Neural cell (in vitro differentiated cells): Measurements from ENCODE around the gene ANKRD7.

Experiments used
- EP300 ChIP-seq: fragments of 450-650 bp; conservative IDR thresholded peaks from 2 replicates; pipeline ENCODE4 v1.6.1; 2014; ENCODE audit warnings: antibody characterized with exemption, mild to moderate bottlenecking, moderate library complexity; ENCODE audit not compliant: poor library complexity, severe bottlenecking
- EZH2 ChIP-seq: fragments of 200-600, 300-800 bp; shearing (Covaris generic), sonication (generic); IDR thresholded peaks from 2 replicates; pipeline ENCODE4 v1.6.1; 2014; ENCODE audit warnings: antibody characterized with exemption, low read length, borderline replicate concordance, mild to moderate bottlenecking; ENCODE audit not compliant: insufficient read depth, poor library complexity, severe bottlenecking
- MXI1 ChIP-seq: fragments of 450-650 bp; conservative IDR thresholded peaks from 2 replicates; pipeline ENCODE4 v1.6.1; 2014; ENCODE audit warnings: antibody characterized with exemption, mild to moderate bottlenecking; ENCODE audit not compliant: poor library complexity, severe bottlenecking
- POLR2AphosphoS5 ChIP-seq: IDR thresholded peaks from 2 replicates; pipeline ENCODE4 v1.6.1; 2012
- TF ChIP-seq, protein P1 (sequence below): IDR thresholded peaks from 2 replicates; pipeline ENCODE4 v1.6.1; 2012; ENCODE audit warnings: borderline replicate concordance
- TF ChIP-seq, protein P2 (sequence below): fragments of 450-650 bp; IDR thresholded peaks from 2 replicates; pipeline ENCODE4 v1.5.1; 2014; ENCODE audit warnings: antibody characterized with exemption, mild to moderate bottlenecking, moderate library complexity; ENCODE audit not compliant: poor library complexity, severe bottlenecking

DNA sequence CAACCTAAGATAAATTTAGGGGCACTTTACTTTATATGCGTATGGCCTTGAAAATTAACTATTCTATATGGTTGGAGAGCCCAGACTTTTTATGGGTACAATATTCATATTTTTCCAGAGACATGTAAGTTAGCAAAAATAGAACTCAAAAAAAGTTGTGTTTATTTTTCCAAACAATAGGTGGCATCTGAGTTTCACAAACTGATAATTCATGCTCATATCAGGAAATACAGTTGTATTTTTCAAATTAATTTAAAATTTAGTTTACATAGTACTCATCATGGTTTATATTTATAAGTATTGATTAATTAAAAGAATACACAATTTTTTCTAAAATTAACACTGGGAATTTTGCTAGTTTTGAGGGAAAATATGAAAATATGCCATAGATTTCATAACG lies 34.6 kb downstream of the ANKRD7 start:
- TF ChIP-seq MXI1 (no peak), EP300 (no peak), POLR2AphosphoS5 (no peak), EZH2 (no peak)
- TF ChIP-seq, protein P1, sequence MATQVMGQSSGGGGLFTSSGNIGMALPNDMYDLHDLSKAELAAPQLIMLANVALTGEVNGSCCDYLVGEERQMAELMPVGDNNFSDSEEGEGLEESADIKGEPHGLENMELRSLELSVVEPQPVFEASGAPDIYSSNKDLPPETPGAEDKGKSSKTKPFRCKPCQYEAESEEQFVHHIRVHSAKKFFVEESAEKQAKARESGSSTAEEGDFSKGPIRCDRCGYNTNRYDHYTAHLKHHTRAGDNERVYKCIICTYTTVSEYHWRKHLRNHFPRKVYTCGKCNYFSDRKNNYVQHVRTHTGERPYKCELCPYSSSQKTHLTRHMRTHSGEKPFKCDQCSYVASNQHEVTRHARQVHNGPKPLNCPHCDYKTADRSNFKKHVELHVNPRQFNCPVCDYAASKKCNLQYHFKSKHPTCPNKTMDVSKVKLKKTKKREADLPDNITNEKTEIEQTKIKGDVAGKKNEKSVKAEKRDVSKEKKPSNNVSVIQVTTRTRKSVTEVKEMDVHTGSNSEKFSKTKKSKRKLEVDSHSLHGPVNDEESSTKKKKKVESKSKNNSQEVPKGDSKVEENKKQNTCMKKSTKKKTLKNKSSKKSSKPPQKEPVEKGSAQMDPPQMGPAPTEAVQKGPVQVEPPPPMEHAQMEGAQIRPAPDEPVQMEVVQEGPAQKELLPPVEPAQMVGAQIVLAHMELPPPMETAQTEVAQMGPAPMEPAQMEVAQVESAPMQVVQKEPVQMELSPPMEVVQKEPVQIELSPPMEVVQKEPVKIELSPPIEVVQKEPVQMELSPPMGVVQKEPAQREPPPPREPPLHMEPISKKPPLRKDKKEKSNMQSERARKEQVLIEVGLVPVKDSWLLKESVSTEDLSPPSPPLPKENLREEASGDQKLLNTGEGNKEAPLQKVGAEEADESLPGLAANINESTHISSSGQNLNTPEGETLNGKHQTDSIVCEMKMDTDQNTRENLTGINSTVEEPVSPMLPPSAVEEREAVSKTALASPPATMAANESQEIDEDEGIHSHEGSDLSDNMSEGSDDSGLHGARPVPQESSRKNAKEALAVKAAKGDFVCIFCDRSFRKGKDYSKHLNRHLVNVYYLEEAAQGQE = no peak
- TF ChIP-seq, protein P2, sequence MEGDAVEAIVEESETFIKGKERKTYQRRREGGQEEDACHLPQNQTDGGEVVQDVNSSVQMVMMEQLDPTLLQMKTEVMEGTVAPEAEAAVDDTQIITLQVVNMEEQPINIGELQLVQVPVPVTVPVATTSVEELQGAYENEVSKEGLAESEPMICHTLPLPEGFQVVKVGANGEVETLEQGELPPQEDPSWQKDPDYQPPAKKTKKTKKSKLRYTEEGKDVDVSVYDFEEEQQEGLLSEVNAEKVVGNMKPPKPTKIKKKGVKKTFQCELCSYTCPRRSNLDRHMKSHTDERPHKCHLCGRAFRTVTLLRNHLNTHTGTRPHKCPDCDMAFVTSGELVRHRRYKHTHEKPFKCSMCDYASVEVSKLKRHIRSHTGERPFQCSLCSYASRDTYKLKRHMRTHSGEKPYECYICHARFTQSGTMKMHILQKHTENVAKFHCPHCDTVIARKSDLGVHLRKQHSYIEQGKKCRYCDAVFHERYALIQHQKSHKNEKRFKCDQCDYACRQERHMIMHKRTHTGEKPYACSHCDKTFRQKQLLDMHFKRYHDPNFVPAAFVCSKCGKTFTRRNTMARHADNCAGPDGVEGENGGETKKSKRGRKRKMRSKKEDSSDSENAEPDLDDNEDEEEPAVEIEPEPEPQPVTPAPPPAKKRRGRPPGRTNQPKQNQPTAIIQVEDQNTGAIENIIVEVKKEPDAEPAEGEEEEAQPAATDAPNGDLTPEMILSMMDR = peak; percentile 36
